SK-N-SH (cell line): Measurements from ENCODE around the gene TIMM22. TPM values are rescaled to one million over a fixed set of nuclear protein-coding genes. Genes with fewer than 3 reads are reported as not detected.

ENCODE experiments used
- CTCF ChIA-PET: fragments of 300-600, 350-600 bp; formaldehyde crosslinking; extraction: SDS; loops from one replicate; lab custom pipeline; 2021; lab: Yijun Ruan, JAX
- POLR2A ChIA-PET: fragments of 350-600 bp; sonication (Branson Sonifier 250); formaldehyde crosslinking; extraction: SDS; loops from one replicate; lab custom pipeline; 2020; ENCODE audit warnings: antibody characterized with exemption, inconsistent platforms; lab: Yijun Ruan, JAX
- DNase-seq: peaks from one replicate; pipeline ENCODE4 v3.0.0; 2012
- H2AFZ ChIP-seq: fragments of 200-600 bp; sonication (generic); 2 replicates; pipeline ENCODE4 v1.8.1; 2016; ENCODE audit warnings: antibody characterized with exemption, mild to moderate bottlenecking, low read depth
- H3F3A ChIP-seq: fragments of 200-600 bp; sonication (generic); replicated peaks from 2 replicates; pipeline ENCODE3; 2016; ENCODE audit warnings: antibody characterized with exemption, mild to moderate bottlenecking; ENCODE audit not compliant: insufficient read depth
- H3K27ac ChIP-seq, 2 experiments: fragments of 200-500 bp in 1 of 2; fragments of 200-600 bp in 1 of 2; sonication (Bioruptor generic) in 1 of 2; sonication (generic), shearing (Covaris generic) in 1 of 2; 2 replicates each; pipeline versions ENCODE4 v1.5.1 to v1.6.1; 2014 to 2016; ENCODE audit warnings: low read depth in 2 of 2, inconsistent platforms in 1 of 2, low read length in 1 of 2, mild to moderate bottlenecking in 1 of 2, mixed read lengths in 1 of 2
- H3K27me3 ChIP-seq: fragments of 200-600 bp; sonication (generic), shearing (Covaris generic); 2 replicates; pipeline ENCODE4 v1.6.1; 2016; ENCODE audit warnings: mixed run types; ENCODE audit not compliant: insufficient read depth
- H3K36me3 ChIP-seq, 2 experiments: fragments of 200-500 bp in 1 of 2; fragments of 200-600 bp in 1 of 2; sonication (Bioruptor generic) in 1 of 2; sonication (generic) in 1 of 2; replicated peaks in 1 of 2; 2 replicates each; pipeline versions ENCODE3 to v1.5.1; 2014 to 2016; ENCODE audit warnings: low read length in 1 of 2, mild to moderate bottlenecking in 1 of 2; ENCODE audit not compliant: insufficient read depth in 2 of 2, control insufficient read depth in 1 of 2
- H3K4me1 ChIP-seq, 2 experiments: fragments of 200-500 bp in 1 of 2; fragments of 200-600 bp in 1 of 2; sonication (Bioruptor generic) in 1 of 2; sonication (generic), shearing (Covaris generic) in 1 of 2; 2 replicates each; pipeline versions ENCODE4 v1.5.1 to v1.6.1; 2014 to 2016; ENCODE audit warnings: low read depth in 1 of 2, low read length in 1 of 2, mixed run types in 1 of 2; ENCODE audit not compliant: insufficient read depth in 2 of 2, control insufficient read depth in 1 of 2
- H3K4me2 ChIP-seq: fragments of 200-600 bp; sonication (generic), shearing (Covaris generic); 2 replicates; pipeline ENCODE4 v1.6.1; 2017; ENCODE audit warnings: mixed run types
- H3K4me3 ChIP-seq, 2 experiments: fragments of 200-500 bp in 1 of 2; fragments of 200-600 bp in 1 of 2; sonication (Bioruptor generic) in 1 of 2; sonication (generic), shearing (Covaris generic) in 1 of 2; 2 replicates each; pipeline versions ENCODE4 v1.5.1 to v1.8.1; 2014 to 2016; ENCODE audit warnings: low read depth in 2 of 2, inconsistent platforms in 1 of 2, low read length in 1 of 2, mild to moderate bottlenecking in 1 of 2, mixed read lengths in 1 of 2, moderate library complexity in 1 of 2
- H3K79me2 ChIP-seq: fragments of 200-600 bp; sonication (generic); 2 replicates; pipeline ENCODE4 v1.8.1; 2017; ENCODE audit warnings: mild to moderate bottlenecking; ENCODE audit not compliant: insufficient read depth
- H3K9ac ChIP-seq: fragments of 200-600 bp; sonication (generic); 2 replicates; pipeline ENCODE4 v1.6.1; 2017; ENCODE audit warnings: mixed run types
- H3K9me2 ChIP-seq: fragments of 200-600 bp; sonication (generic); 2 replicates; pipeline ENCODE4 v1.6.1; 2017; ENCODE audit warnings: mixed run types
- H3K9me3 ChIP-seq: fragments of 200-600 bp; sonication (generic); 2 replicates; pipeline ENCODE4 v1.6.1; 2017; ENCODE audit warnings: mixed run types, mild to moderate bottlenecking, moderate library complexity
- H4K20me1 ChIP-seq: fragments of 200-600 bp; sonication (generic); 2 replicates; pipeline ENCODE4 v1.6.1; 2017; ENCODE audit warnings: mild to moderate bottlenecking, mixed run types; ENCODE audit not compliant: insufficient read depth
- CTCF ChIP-seq: fragments of 200-600 bp; sonication (generic); IDR thresholded peaks from 2 replicates; pipeline ENCODE4 v1.6.1; 2017; ENCODE audit warnings: antibody characterized with exemption, mild to moderate bottlenecking, moderate library complexity
- FOXJ3 ChIP-seq: sonication (generic); formaldehyde crosslinking; IDR thresholded peaks from 2 replicates; pipeline ENCODE4 v1.5.1; 2020; ENCODE audit warnings: mild to moderate bottlenecking, missing genetic modification reagents
- FOXM1 ChIP-seq: IDR thresholded peaks from 2 replicates; pipeline ENCODE4 v1.4.0; 2012; ENCODE audit warnings: low read depth, mild to moderate bottlenecking
- PBX3 ChIP-seq: IDR thresholded peaks from 2 replicates; pipeline ENCODE4; 2012
- RAD21 ChIP-seq: IDR thresholded peaks from 2 replicates; pipeline ENCODE4 v1.6.1; 2012; ENCODE audit warnings: mild to moderate bottlenecking, low read length
- RCOR1 ChIP-seq: fragments of 150-350 bp; IDR thresholded peaks from 2 replicates; pipeline ENCODE4 v1.6.1; 2017; ENCODE audit warnings: antibody characterized with exemption, low read length
- REST ChIP-seq: IDR thresholded peaks from 2 replicates; pipeline ENCODE4 v1.6.1; 2012; ENCODE audit warnings: mild to moderate bottlenecking, low read depth, low read length, moderate library complexity
- RFX5 ChIP-seq: IDR thresholded peaks from 2 replicates; pipeline ENCODE4 v1.6.1; 2012; ENCODE audit warnings: mild to moderate bottlenecking, improper control_type of control experiment, low read length
- TEAD4 ChIP-seq: IDR thresholded peaks from 2 replicates; pipeline ENCODE4 v1.4.0; 2012; ENCODE audit warnings: mild to moderate bottlenecking, borderline replicate concordance; ENCODE audit not compliant: insufficient read depth
- WGBS: methylation state at CpG from one replicate; pipeline ENCODE4 v1.1.6; 2017; ENCODE audit warnings: low lambda C conversion rate; 5-methylcytosine and 5-hydroxymethylcytosine counted together
- polyA plus RNA-seq, 3 experiments: library from polyadenylated mRNA; depleted of rRNA; stranded (reverse); fragments of >200 nt; gene quantifications; 2 replicates each; pipeline ENCODE4 v1.2.3, GENCODE V29; 2012

Gene TIMM22
- polyA plus RNA-seq, 1 of the 3 experiments (the other 2 are of a cell fraction), result 9.9 TPM

- no peak for TF ChIP-seq REST
- no peak for TF ChIP-seq RCOR1
- no peak for TF ChIP-seq FOXJ3 (CRISPR knock-in tag)
- TF ChIP-seq RFX5, result no peak
- TF ChIP-seq FOXM1, result no peak
- TF ChIP-seq TEAD4, result no peak
- peak; percentile 34; the same call in 1 of the 2 replicates for TF ChIP-seq CTCF
- no peak for TF ChIP-seq PBX3
- TF ChIP-seq RAD21, result peak; percentile 17; the same call in 1 of the 2 replicates
- peak; percentile 99 for DNase-seq
- H3K4me1 ChIP-seq, result peaks cover 0 to 16% of the 10 kb centered on the region in 2 experiments; a peak in 2 of 4 replicates
- H3K4me3 ChIP-seq, result peak within 1 kb of the TSS; percentile 69 to 71
- peak within 1 kb of the TSS; percentile 32 to 65; a peak in 3 of 4 replicates for H3K27ac ChIP-seq
- peaks cover 26% of the 10 kb centered on the region for H3K27me3 ChIP-seq
- peak within 1 kb of the TSS; percentile 59; the same call in 1 of the 2 replicates for H3K9ac ChIP-seq
- H3K9me2 ChIP-seq, result no peaks in the 10 kb centered on the region
- peak within 1 kb of the TSS; percentile 79 for H3K4me2 ChIP-seq
- H3K9me3 ChIP-seq, result no peaks in the 10 kb centered on the region
- H2AFZ ChIP-seq, result peak within 1 kb of the TSS; percentile 95
- ChIA-PET CTCF (interaction anchor here (0.6 to 5.1 kb wide), 30 partner anchors 10 to 568 kb away, joined by 3 to 155 read pairs (median 5); partner anchors contain the start of genes GLOD4, MRM3, RFLNB and TIMM22), POLR2A (interaction anchor here (0.6 to 1.3 kb wide), 5 partner anchors 29 to 198 kb away, joined by 3 to 8 read pairs (median 4); partner anchors contain the start of genes GLOD4 and MRM3)
- H3F3A ChIP-seq, result peaks cover 3% of the 10 kb centered on the region
- peaks cover 22% of the 10 kb centered on the region for H4K20me1 ChIP-seq
- no peaks in the 10 kb centered on the region for H3K36me3 ChIP-seq
- peaks cover 40% of the 10 kb centered on the region for H3K79me2 ChIP-seq
- 15% methylated on average over 18 of the region's 94 CpGs for WGBS
Measured at GRCh38 chr17:979539-980405, 17.2 kb upstream of the TIMM22 start, which contains the start of gene NXN. Gene NXN (minus strand): TSS chr17:979776.
